HUES48 (cell line): Measurements from ENCODE around the gene ZSCAN1.

ENCODE experiments used
- H3K27ac ChIP-seq: one replicate; pipeline ENCODE4 v1.7.0; 2013; ENCODE audit warnings: low read depth, low read length, inconsistent platforms
- H3K27me3 ChIP-seq: 2 replicates; pipeline ENCODE4 v1.6.1; 2013; ENCODE audit warnings: mild to moderate bottlenecking, low read length; ENCODE audit not compliant: control insufficient read depth, insufficient read depth
- H3K36me3 ChIP-seq: 2 replicates; pipeline ENCODE4 v1.6.1; 2013; ENCODE audit warnings: low read length; ENCODE audit not compliant: control insufficient read depth, insufficient read depth
- H3K4me1 ChIP-seq: 2 replicates; pipeline ENCODE4 v1.6.1; 2013; ENCODE audit warnings: mild to moderate bottlenecking, low read length; ENCODE audit not compliant: control insufficient read depth, insufficient read depth
- H3K4me3 ChIP-seq: 2 replicates; pipeline ENCODE4 v1.5.1; 2013; ENCODE audit warnings: mild to moderate bottlenecking, low read depth, low read length
- H3K9ac ChIP-seq: 2 replicates; pipeline ENCODE4 v1.6.1; 2013; ENCODE audit warnings: mild to moderate bottlenecking, low read depth, low read length, moderate library complexity
- H3K9me3 ChIP-seq: 2 replicates; pipeline ENCODE4 v1.6.1; 2013; ENCODE audit warnings: low read length; ENCODE audit not compliant: control insufficient read depth, insufficient read depth

The ZSCAN1 gene

GRCh38 chr19:58040751-58041525 lies 7.1 kb downstream of the ZSCAN1 start:
- Histone ChIP-seq H3K36me3 (no peaks in the 10 kb centered on the region), H3K4me3 (no peak overlapping the region; the same call in 1 of the 2 replicates), H3K9ac (no peak overlapping the region), H3K9me3 (peaks cover 15% of the 10 kb centered on the region), H3K4me1 (peaks cover 4% of the 10 kb centered on the region; the same call in 1 of the 2 replicates), H3K27me3 (no peaks in the 10 kb centered on the region), H3K27ac (no peak overlapping the region)

GRCh38 chr19:58042495-58043340 lies 8.9 kb downstream of the ZSCAN1 start:
- Histone ChIP-seq H3K9ac (no peak overlapping the region), H3K27ac (no peak overlapping the region), H3K9me3 (peaks cover 29% of the 10 kb centered on the region), H3K27me3 (no peaks in the 10 kb centered on the region), H3K4me1 (peaks cover 4% of the 10 kb centered on the region; the same call in 1 of the 2 replicates), H3K4me3 (no peak overlapping the region), H3K36me3 (no peaks in the 10 kb centered on the region)

GRCh38 chr19:58044391-58044790 lies 10.6 kb downstream of the ZSCAN1 start:
- H3K27ac ChIP-seq = no peak overlapping the region
- no peaks in the 10 kb centered on the region for H3K36me3 ChIP-seq
- H3K4me1 ChIP-seq = no peaks in the 10 kb centered on the region
- H3K9me3 ChIP-seq = peaks cover 39% of the 10 kb centered on the region
- H3K9ac ChIP-seq = no peak overlapping the region
- H3K27me3 ChIP-seq = no peaks in the 10 kb centered on the region
- H3K4me3 ChIP-seq = no peak overlapping the region

DNA sequence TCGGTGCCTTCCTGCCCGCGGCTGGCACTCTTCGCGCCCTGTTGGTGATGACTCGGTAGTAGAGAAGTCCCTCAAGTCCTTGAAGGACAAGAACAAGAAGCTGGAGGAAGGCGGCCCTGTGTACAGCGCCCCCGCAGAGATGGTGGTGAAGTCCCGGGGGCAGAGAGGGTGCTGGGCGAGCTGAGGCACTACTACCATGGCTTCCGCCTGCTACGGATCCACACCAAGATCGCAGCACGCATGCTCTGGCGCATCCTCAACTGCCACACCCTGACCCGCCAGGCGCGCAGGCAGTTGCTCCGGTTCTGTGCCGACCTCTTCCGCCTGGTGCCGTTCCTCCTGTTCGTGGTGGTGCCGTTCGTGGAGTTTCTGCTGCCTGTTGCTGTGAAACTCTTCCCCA lies 11.1 kb downstream of the ZSCAN1 start:
- Histone ChIP-seq H3K4me3 (no peak overlapping the region), H3K4me1 (no peaks in the 10 kb centered on the region), H3K9ac (no peak overlapping the region), H3K9me3 (peaks cover 44% of the 10 kb centered on the region), H3K27me3 (no peaks in the 10 kb centered on the region), H3K27ac (no peak overlapping the region), H3K36me3 (no peaks in the 10 kb centered on the region)

- H3K4me3 ChIP-seq = no peak overlapping the region
- no peaks in the 10 kb centered on the region for H3K4me1 ChIP-seq
- peaks cover 43% of the 10 kb centered on the region for H3K9me3 ChIP-seq
- H3K9ac ChIP-seq = no peak overlapping the region
- no peak overlapping the region for H3K27ac ChIP-seq
- H3K36me3 ChIP-seq = no peaks in the 10 kb centered on the region
- H3K27me3 ChIP-seq = no peaks in the 10 kb centered on the region
These were observed 11.7 kb downstream of the ZSCAN1 start for GRCh38 chr19:58045411-58046050.

DNA sequence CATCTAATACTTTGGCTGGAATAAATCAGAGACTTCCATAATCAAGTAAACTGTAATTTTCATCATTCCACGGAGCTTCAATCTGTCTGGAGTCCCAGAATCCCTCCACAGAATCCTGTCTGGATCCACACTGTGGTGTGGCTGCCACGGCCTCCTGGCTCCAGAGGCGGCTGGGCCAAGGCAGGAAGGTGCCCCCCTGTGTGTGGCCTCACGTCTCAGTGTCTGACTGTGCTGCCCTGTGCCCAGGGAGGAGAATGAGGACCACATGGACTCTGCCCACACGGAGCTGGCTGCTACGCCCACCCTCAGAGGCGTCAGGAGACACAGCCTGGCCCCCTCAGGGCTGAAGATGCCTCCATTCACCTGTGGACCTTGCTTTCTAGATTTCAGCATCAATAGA lies 13.0 kb downstream of the ZSCAN1 start:
- Histone ChIP-seq H3K9me3 (peaks cover 50% of the 10 kb centered on the region), H3K9ac (no peak overlapping the region), H3K27ac (no peak overlapping the region), H3K4me3 (no peak overlapping the region), H3K36me3 (no peaks in the 10 kb centered on the region), H3K4me1 (no peaks in the 10 kb centered on the region), H3K27me3 (no peaks in the 10 kb centered on the region)

- Histone ChIP-seq H3K9ac (no peak overlapping the region), H3K27me3 (no peaks in the 10 kb centered on the region), H3K9me3 (peaks cover 55% of the 10 kb centered on the region), H3K4me3 (no peak overlapping the region), H3K36me3 (no peaks in the 10 kb centered on the region), H3K27ac (no peak overlapping the region), H3K4me1 (no peaks in the 10 kb centered on the region)
These were observed 13.8 kb downstream of the ZSCAN1 start for GRCh38 chr19:58047672-58048071.

- peaks cover 64% of the 10 kb centered on the region for H3K9me3 ChIP-seq
- H3K36me3 ChIP-seq = no peaks in the 10 kb centered on the region
- H3K27me3 ChIP-seq = no peaks in the 10 kb centered on the region
- H3K4me1 ChIP-seq = no peaks in the 10 kb centered on the region
- H3K4me3 ChIP-seq = no peak overlapping the region
- H3K9ac ChIP-seq = no peak overlapping the region
- no peak overlapping the region for H3K27ac ChIP-seq
These were observed 18.4 kb downstream of the ZSCAN1 start for GRCh38 chr19:58052256-58052655.

DNA sequence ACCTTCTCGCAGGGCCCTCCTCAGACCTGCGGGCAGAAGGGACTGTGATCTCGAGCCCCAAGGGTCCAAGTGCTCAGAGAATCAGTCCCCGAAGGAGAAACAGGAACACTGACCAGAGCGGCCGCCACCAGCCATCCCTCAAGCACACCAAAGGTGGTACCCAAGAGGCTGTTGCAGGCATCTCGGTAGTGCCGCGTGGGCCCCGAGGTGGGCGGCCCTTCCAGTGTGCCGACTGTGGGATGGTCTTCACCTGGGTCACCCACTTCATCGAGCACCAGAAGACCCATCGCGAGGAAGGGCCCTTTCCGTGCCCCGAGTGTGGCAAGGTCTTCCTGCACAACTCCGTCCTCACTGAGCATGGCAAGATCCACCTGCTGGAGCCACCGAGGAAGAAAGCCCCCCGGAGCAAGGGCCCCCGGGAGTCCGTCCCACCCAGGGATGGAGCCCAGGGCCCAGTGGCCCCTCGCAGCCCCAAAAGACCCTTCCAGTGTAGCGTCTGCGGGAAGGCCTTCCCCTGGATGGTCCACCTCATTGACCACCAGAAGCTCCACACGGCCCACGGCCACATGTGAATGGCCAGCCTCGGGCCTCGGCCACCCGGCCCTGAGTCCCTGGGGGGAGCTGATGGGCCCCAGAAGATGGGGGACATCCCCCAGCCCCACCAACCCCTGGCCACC lies 19.8 kb downstream of the ZSCAN1 start:
- H3K27ac ChIP-seq = no peak overlapping the region
- peaks cover 2% of the 10 kb centered on the region; the same call in 1 of the 2 replicates for H3K4me1 ChIP-seq
- no peaks in the 10 kb centered on the region for H3K36me3 ChIP-seq
- peaks cover 53% of the 10 kb centered on the region for H3K9me3 ChIP-seq
- H3K9ac ChIP-seq = no peak overlapping the region
- no peak overlapping the region for H3K4me3 ChIP-seq
- no peaks in the 10 kb centered on the region for H3K27me3 ChIP-seq

DNA sequence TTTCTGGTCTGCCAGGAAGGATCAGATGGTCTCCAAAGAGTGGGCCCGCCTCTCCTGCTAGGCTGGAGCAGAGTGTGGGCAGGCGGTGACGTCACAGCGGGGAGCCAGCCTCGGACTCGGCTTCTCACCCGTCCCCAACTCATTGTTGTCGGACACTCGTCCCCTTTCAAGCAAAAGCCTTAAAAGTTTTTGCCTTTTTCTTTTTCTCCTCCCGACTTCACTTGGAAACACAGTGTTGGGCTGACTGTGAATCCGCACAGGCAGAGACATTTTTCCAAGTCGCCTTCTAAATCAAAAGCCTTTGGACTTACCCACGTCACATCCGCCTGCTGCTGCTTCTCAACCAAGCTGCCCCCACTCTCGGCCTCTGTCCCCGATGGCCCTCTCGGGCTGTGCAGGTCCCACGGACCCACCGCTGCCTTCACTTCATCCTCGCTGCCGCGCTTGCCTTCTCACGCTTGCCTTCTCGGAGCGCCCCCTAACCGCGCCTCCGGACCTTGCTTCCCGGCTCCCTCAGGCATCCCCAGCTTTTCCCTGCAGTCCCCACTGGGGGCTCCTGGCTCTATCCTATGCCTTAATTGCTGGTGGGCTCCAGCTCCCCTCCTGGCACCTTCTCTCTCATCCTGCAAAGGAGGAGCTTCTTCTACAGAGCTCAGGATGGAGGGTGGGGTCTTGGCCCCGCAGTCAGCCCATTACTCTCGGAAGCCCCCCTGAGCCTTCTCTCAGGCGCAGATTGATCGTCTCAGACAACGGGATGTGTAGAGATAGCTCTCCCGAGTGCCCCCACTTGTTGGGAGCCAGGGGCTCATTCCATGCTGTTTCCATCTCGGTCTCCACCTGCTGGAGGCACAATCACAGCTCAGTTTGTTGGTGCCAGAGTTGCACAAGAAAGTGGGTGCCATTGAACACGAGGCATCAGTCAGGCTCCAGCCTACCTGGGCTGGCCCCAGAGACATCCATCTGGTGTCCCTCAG lies 21.4 kb downstream of the ZSCAN1 start:
- Histone ChIP-seq H3K27me3 (no peaks in the 10 kb centered on the region), H3K36me3 (no peaks in the 10 kb centered on the region), H3K27ac (no peak overlapping the region), H3K4me3 (no peak overlapping the region), H3K9me3 (peaks cover 45% of the 10 kb centered on the region), H3K9ac (no peak overlapping the region), H3K4me1 (peaks cover 5% of the 10 kb centered on the region; the same call in 1 of the 2 replicates)
